MM.1S (cell line): ENCODE data around the gene FGF12.

ENCODE experiments used
- CTCF ChIP-seq: fragments of 300-600 bp; sonication (generic); IDR thresholded peaks from 2 replicates; pipeline ENCODE4 v1.5.1; 2016; ENCODE audit warnings: antibody characterized with exemption, low read length, mixed read lengths
- EZH2 ChIP-seq: fragments of 300-600 bp; sonication (generic); optimal IDR thresholded peaks from 2 replicates; pipeline ENCODE3; 2017; ENCODE audit warnings: low read depth, mild to moderate bottlenecking, antibody characterized with exemption, low read length, mixed read lengths

GRCh38 chr3:192219926-192220325 lies 507.4 kb downstream of the FGF12 start:
- TF ChIP-seq CTCF (no peak), EZH2 (no peak)
